CD8-positive, alpha-beta memory T cell (primary cell): Measurements from ENCODE around the gene TNP2. TPM values are rescaled to one million over a fixed set of nuclear protein-coding genes. Genes with fewer than 3 reads are reported as not detected.

Source experiments
- CTCF ChIA-PET: fragments of 350-600 bp; sonication (Branson Sonifier 250); formaldehyde crosslinking; loops from one replicate; lab custom pipeline; 2021; ENCODE audit warnings: antibody characterized with exemption; lab: Charles Lee
- POLR2A ChIA-PET: fragments of 350-600 bp; sonication (Branson Sonifier 250); formaldehyde crosslinking; loops from one replicate; lab custom pipeline; 2021; ENCODE audit warnings: antibody characterized with exemption; lab: Charles Lee
- DNase-seq, 5 donors: peaks; one replicate each; pipeline versions ENCODE4 v3.0.0 to v3.0.0-alpha.2; 2020 to 2022; ENCODE audit warnings: mixed read lengths in 1 of 5
- H3K27ac ChIP-seq: one replicate; pipeline ENCODE4 v1.7.0; 2013; ENCODE audit warnings: low read depth, mild to moderate bottlenecking, low read length, moderate library complexity
- H3K27me3 ChIP-seq: 2 replicates; pipeline ENCODE4 v1.7.0; 2013; ENCODE audit warnings: low read length, mild to moderate bottlenecking; ENCODE audit not compliant: insufficient read depth, poor library complexity, severe bottlenecking
- H3K36me3 ChIP-seq: 2 replicates; pipeline ENCODE4 v1.7.0; 2013; ENCODE audit warnings: mild to moderate bottlenecking, low read length, moderate library complexity; ENCODE audit not compliant: insufficient read depth
- H3K4me1 ChIP-seq: 2 replicates; pipeline ENCODE4 v1.7.0; 2013; ENCODE audit warnings: mild to moderate bottlenecking, low read length, moderate library complexity; ENCODE audit not compliant: insufficient read depth
- H3K4me3 ChIP-seq: 2 replicates; pipeline ENCODE4 v1.7.0; 2013; ENCODE audit warnings: mild to moderate bottlenecking, low read length
- H3K9me3 ChIP-seq: 2 replicates; pipeline ENCODE4 v1.7.0; 2013; ENCODE audit warnings: mild to moderate bottlenecking, low read length
- H3K27ac Mint-ChIP-seq, 8 donors: one replicate each; pipeline ENCODE4 v1.8.0; 2020 to 2021; ENCODE audit warnings: mixed read lengths in 8 of 8, mild to moderate bottlenecking in 6 of 8, inconsistent platforms in 3 of 8, moderate library complexity in 3 of 8
- H3K27me3 Mint-ChIP-seq, 2 donors: one replicate each; pipeline ENCODE4 v1.8.0; 2020 to 2021; ENCODE audit warnings: mixed read lengths in 2 of 2, mild to moderate bottlenecking in 1 of 2, moderate library complexity in 1 of 2
- H3K36me3 Mint-ChIP-seq, 3 donors: one replicate each; pipeline ENCODE4 v1.8.0; 2020 to 2021; ENCODE audit warnings: mixed read lengths in 3 of 3, inconsistent platforms in 1 of 3, mild to moderate bottlenecking in 1 of 3
- H3K4me1 Mint-ChIP-seq, 3 donors: one replicate each; pipeline ENCODE4 v1.8.0; 2020 to 2021; ENCODE audit warnings: mixed read lengths in 3 of 3, inconsistent platforms in 1 of 3, mild to moderate bottlenecking in 1 of 3
- H3K4me3 Mint-ChIP-seq, 7 donors: one replicate each; pipeline ENCODE4 v1.8.0; 2020 to 2021; ENCODE audit warnings: mixed read lengths in 7 of 7, mild to moderate bottlenecking in 6 of 7, moderate library complexity in 4 of 7, inconsistent platforms in 2 of 7
- H3K9me3 Mint-ChIP-seq, 5 donors: one replicate each; pipeline ENCODE4 v1.8.0; 2020 to 2022; ENCODE audit warnings: mixed read lengths in 5 of 5, mild to moderate bottlenecking in 3 of 5, moderate library complexity in 2 of 5, inconsistent platforms in 1 of 5
- polyA plus RNA-seq: library from polyadenylated mRNA; unstranded; fragments of 300-500 nt; fragmentation: Illumina TruSeq; gene quantifications from one replicate; pipeline ENCODE4 v1.2.3, GENCODE V29; 2021
- total RNA-seq, 2 experiments: library from RNA; stranded (reverse); gene quantifications; one replicate each; pipeline ENCODE4 v1.2.3, GENCODE V29; 2021

The TNP2 gene
- total and polyA plus RNA-seq, 3 experiments from 2014 or later = not detected

GRCh38 chr16:11236461-11237254 lies 32.5 kb downstream of the TNP2 start:
- no peaks in the 10 kb centered on the region for H3K27me3 ChIP-seq
- H3K4me1 Mint-ChIP-seq = peaks cover 36 to 54% (median 41%) of the 10 kb centered on the region in 3 donors
- ChIA-PET CTCF (interaction anchor here (0.8 to 2.0 kb wide), 2 partner anchors 15 to 18 kb away, joined by 3 to 12 read pairs; partner anchors contain the start of gene SOCS1), POLR2A (interaction anchor here (1.0 kb wide), 1 partner anchor 10 kb away, joined by 3 read pairs; no protein-coding TSS in a partner anchor)
- H3K4me3 ChIP-seq = no peak overlapping the region
- DNase-seq = no peak
- no peaks in the 10 kb centered on the region for H3K9me3 ChIP-seq
- H3K36me3 Mint-ChIP-seq = no peaks in the 10 kb centered on the region
- H3K4me1 ChIP-seq = peaks cover 49% of the 10 kb centered on the region
- H3K27ac ChIP-seq = no peak overlapping the region
- H3K36me3 ChIP-seq = no peaks in the 10 kb centered on the region
- H3K4me3 Mint-ChIP-seq = no peak overlapping the region
- no peaks in the 10 kb centered on the region for H3K27me3 Mint-ChIP-seq
- peak overlapping the region in 2 of 8 donors; percentile 36 to 84 for H3K27ac Mint-ChIP-seq
- no peaks in the 10 kb centered on the region for H3K9me3 Mint-ChIP-seq

GRCh38 chr16:11235703-11235991 lies 33.5 kb downstream of the TNP2 start:
- peaks cover 39 to 60% (median 50%) of the 10 kb centered on the region in 3 donors for H3K4me1 Mint-ChIP-seq
- no peak for DNase-seq
- no peak overlapping the region for H3K4me3 Mint-ChIP-seq
- H3K9me3 ChIP-seq = no peaks in the 10 kb centered on the region
- H3K36me3 ChIP-seq = no peaks in the 10 kb centered on the region
- H3K27me3 ChIP-seq = no peaks in the 10 kb centered on the region
- ChIA-PET POLR2A (no interaction called here), CTCF (interaction anchor here (0.6 to 2.0 kb wide), 2 partner anchors 19 to 248 kb away, joined by 3 to 12 read pairs; partner anchors contain the start of gene SOCS1)
- H3K4me1 ChIP-seq = peaks cover 53% of the 10 kb centered on the region
- H3K4me3 ChIP-seq = no peak overlapping the region
- H3K27me3 Mint-ChIP-seq = peaks cover 0 to 2% of the 10 kb centered on the region in 2 donors
- no peak overlapping the region for H3K27ac ChIP-seq
- no peaks in the 10 kb centered on the region for H3K36me3 Mint-ChIP-seq
- H3K9me3 Mint-ChIP-seq = no peaks in the 10 kb centered on the region
- H3K27ac Mint-ChIP-seq = peak overlapping the region in 6 of 8 donors; percentile 26 to 92 (median 48)

- DNase-seq = no peak
- Histone ChIP-seq H3K27ac (no peak overlapping the region), H3K36me3 (no peaks in the 10 kb centered on the region), H3K27me3 (no peaks in the 10 kb centered on the region), H3K4me1 (peaks cover 51% of the 10 kb centered on the region), H3K4me3 (no peak overlapping the region), H3K9me3 (no peaks in the 10 kb centered on the region)
- peaks cover 36 to 55% (median 51%) of the 10 kb centered on the region in 3 donors for H3K4me1 Mint-ChIP-seq
- CTCF ChIA-PET = interaction anchor here (0.6 to 2.5 kb wide), 3 partner anchors 17 to 248 kb away, joined by 3 to 23 read pairs (median 6); partner anchors contain the start of gene SOCS1
- peak overlapping the region; percentile 22 to 97 (median 78) for H3K27ac Mint-ChIP-seq
- POLR2A ChIA-PET = no interaction called here
- no peaks in the 10 kb centered on the region for H3K9me3 Mint-ChIP-seq
- H3K27me3 Mint-ChIP-seq = peaks cover 0 to 2% of the 10 kb centered on the region in 2 donors
- H3K4me3 Mint-ChIP-seq = peak overlapping the region in 5 of 7 donors; percentile 7 to 77 (median 20)
- H3K36me3 Mint-ChIP-seq = no peaks in the 10 kb centered on the region
Observed at GRCh38 chr16:11234884-11235702, 34.0 kb downstream of the TNP2 start.

- H3K36me3 ChIP-seq = no peaks in the 10 kb centered on the region
- peaks cover 60% of the 10 kb centered on the region for H3K4me1 ChIP-seq
- peak overlapping the region; percentile 92 to 99 (median 96) for H3K27ac Mint-ChIP-seq
- ChIA-PET CTCF (interaction anchor here (1.2 to 2.5 kb wide), 3 partner anchors 9 to 21 kb away, joined by 4 to 23 read pairs (median 6); partner anchors contain the start of gene SOCS1), POLR2A (interaction anchor here (0.9 to 1.9 kb wide), 3 partner anchors 9 to 509 kb away, joined by 3 to 38 read pairs (median 6); partner anchors contain the start of genes SOCS1 and TXNDC11)
- peaks cover 0 to under 1% (median 0%) of the 10 kb centered on the region in 5 donors for H3K9me3 Mint-ChIP-seq
- H3K36me3 Mint-ChIP-seq = no peaks in the 10 kb centered on the region
- H3K27me3 Mint-ChIP-seq = peaks cover 0 to 2% of the 10 kb centered on the region in 2 donors
- peaks cover 44 to 63% (median 62%) of the 10 kb centered on the region in 3 donors for H3K4me1 Mint-ChIP-seq
- DNase-seq = peak in 1 of 5 donors; percentile 49
- peak overlapping the region; percentile 90 for H3K27ac ChIP-seq
- H3K4me3 Mint-ChIP-seq = peak overlapping the region; percentile 65 to 84 (median 73)
- no peaks in the 10 kb centered on the region for H3K9me3 ChIP-seq
- no peak overlapping the region for H3K4me3 ChIP-seq
- H3K27me3 ChIP-seq = no peaks in the 10 kb centered on the region
Observed at GRCh38 chr16:11233727-11234376, 35.3 kb downstream of the TNP2 start.

- H3K4me3 Mint-ChIP-seq = peak overlapping the region; percentile 65 to 84 (median 73)
- Histone ChIP-seq H3K4me1 (peaks cover 60% of the 10 kb centered on the region), H3K9me3 (no peaks in the 10 kb centered on the region), H3K4me3 (peak overlapping the region; percentile 51), H3K27me3 (no peaks in the 10 kb centered on the region), H3K36me3 (no peaks in the 10 kb centered on the region), H3K27ac (peak overlapping the region; percentile 90)
- H3K4me1 Mint-ChIP-seq = peaks cover 47 to 67% (median 66%) of the 10 kb centered on the region in 3 donors
- peak; percentile 66 to 92 (median 84) for DNase-seq
- H3K27ac Mint-ChIP-seq = peak overlapping the region; percentile 92 to 99 (median 96)
- peaks cover 0 to 1% (median 0%) of the 10 kb centered on the region in 5 donors for H3K9me3 Mint-ChIP-seq
- POLR2A ChIA-PET = interaction anchor here (0.9 to 1.9 kb wide), 3 partner anchors 8 to 509 kb away, joined by 3 to 38 read pairs (median 6); partner anchors contain the start of genes SOCS1 and TXNDC11
- H3K36me3 Mint-ChIP-seq = no peaks in the 10 kb centered on the region
- CTCF ChIA-PET = interaction anchor here (0.8 to 2.5 kb wide), 4 partner anchors 8 to 280 kb away, joined by 4 to 23 read pairs (median 5); partner anchors contain the start of gene SOCS1
- H3K27me3 Mint-ChIP-seq = peaks cover 0 to 2% of the 10 kb centered on the region in 2 donors
Observed at GRCh38 chr16:11232852-11233726, 36.0 kb downstream of the TNP2 start.

GRCh38 chr16:11232302-11232851 lies 36.7 kb downstream of the TNP2 start:
- Mint-ChIP-seq H3K9me3 (peaks cover 0 to 1% (median 0%) of the 10 kb centered on the region in 5 donors), H3K4me1 (peaks cover 47 to 67% (median 66%) of the 10 kb centered on the region in 3 donors), H3K27me3 (peaks cover 0 to 2% of the 10 kb centered on the region in 2 donors), H3K4me3 (peak overlapping the region; percentile 65 to 84 (median 73)), H3K36me3 (no peaks in the 10 kb centered on the region), H3K27ac (peak overlapping the region; percentile 92 to 99 (median 96))
- ChIA-PET CTCF (interaction anchor here (2.5 kb wide), 1 partner anchor 23 kb away, joined by 23 read pairs; the partner anchor contains the start of gene SOCS1), POLR2A (interaction anchor here (0.9 to 1.9 kb wide), 2 partner anchors 22 to 23 kb away, joined by 3 to 38 read pairs; partner anchors contain the start of gene SOCS1)
- Histone ChIP-seq H3K9me3 (no peaks in the 10 kb centered on the region), H3K4me3 (peak overlapping the region; percentile 51), H3K27ac (peak overlapping the region; percentile 90), H3K27me3 (no peaks in the 10 kb centered on the region), H3K36me3 (no peaks in the 10 kb centered on the region), H3K4me1 (peaks cover 60% of the 10 kb centered on the region)
- no peak for DNase-seq
